WTC11 (cell line): ENCODE data around the gene GSX2. TPM values are rescaled to one million over a fixed set of nuclear protein-coding genes. Genes with fewer than 3 reads are reported as not detected.

Experiments used
- ATAC-seq: fragments of 200-7000 bp; cut with Tn5 transposase; 2 replicates; pipeline ENCODE4 v1.10.0; 2021; ENCODE audit warnings: mild to moderate bottlenecking, moderate library complexity
- CTCF ChIA-PET: fragments of 300-600 bp; sonication (Branson Sonifier 250); formaldehyde crosslinking; loops from one replicate; lab custom pipeline; 2021; ENCODE audit warnings: antibody characterized with exemption; lab: Charles Lee
- POLR2A ChIA-PET: fragments of 350-600 bp; sonication (Branson Sonifier 250); formaldehyde crosslinking; loops from one replicate; lab custom pipeline; 2021; ENCODE audit warnings: antibody characterized with exemption; lab: Charles Lee
- DNase-seq: peaks from one replicate; pipeline ENCODE4 v3.0.0; 2021; ENCODE audit warnings: low spot score
- H3K27ac Mint-ChIP-seq: 2 replicates; pipeline ENCODE4 v1.8.0; 2021; ENCODE audit warnings: mixed read lengths
- H3K27me3 Mint-ChIP-seq: 2 replicates; pipeline ENCODE4 v1.8.0; 2021; ENCODE audit warnings: low read depth, mild to moderate bottlenecking, moderate library complexity, mixed read lengths
- H3K36me3 Mint-ChIP-seq: 2 replicates; pipeline ENCODE4 v1.8.0; 2021; ENCODE audit warnings: mixed read lengths
- H3K4me1 Mint-ChIP-seq: 2 replicates; pipeline ENCODE4 v1.8.0; 2022; ENCODE audit warnings: mixed read lengths
- H3K4me3 Mint-ChIP-seq: 2 replicates; pipeline ENCODE4 v1.8.0; 2021; ENCODE audit warnings: mild to moderate bottlenecking, moderate library complexity, mixed read lengths
- H3K9me3 Mint-ChIP-seq: 2 replicates; pipeline ENCODE4 v1.8.0; 2021; ENCODE audit warnings: mixed read lengths
- CDX4 ChIP-seq: fragments of 250-450 bp; sonication (Bioruptor Pico); IDR thresholded peaks from 2 replicates; pipeline ENCODE4 v1.9.0; 2021; ENCODE audit warnings: moderate library complexity, mild to moderate bottlenecking, inconsistent platforms, borderline replicate concordance
- CTCF ChIP-seq: fragments of 200-600 bp; IDR thresholded peaks from 2 replicates; pipeline ENCODE4 v1.8.0; 2022; ENCODE audit warnings: antibody characterized with exemption
- E2F5 ChIP-seq: sonication (generic); formaldehyde crosslinking; IDR thresholded peaks from 2 replicates; pipeline ENCODE4 v1.8.1; 2022; ENCODE audit warnings: mild to moderate bottlenecking, moderate library complexity, missing genetic modification reagents
- ERG ChIP-seq: fragments of 250-450 bp; sonication (Bioruptor Pico); IDR thresholded peaks from 2 replicates; pipeline ENCODE4 v1.8.0; 2021; ENCODE audit warnings: mild to moderate bottlenecking
- FOXP1 ChIP-seq: sonication (generic); formaldehyde crosslinking; IDR thresholded peaks from 2 replicates; pipeline ENCODE4 v1.8.0; 2022; ENCODE audit warnings: missing genetic modification reagents, mild to moderate bottlenecking, moderate library complexity, borderline replicate concordance
- GABPB1 ChIP-seq: sonication (generic); formaldehyde crosslinking; IDR thresholded peaks from 2 replicates; pipeline ENCODE4 v1.8.1; 2023; ENCODE audit warnings: mild to moderate bottlenecking, missing genetic modification reagents
- MAX ChIP-seq: sonication (generic); formaldehyde crosslinking; IDR thresholded peaks from 2 replicates; pipeline ENCODE4 v1.8.0; 2022; ENCODE audit warnings: mild to moderate bottlenecking, missing genetic modification reagents
- NFE2L1 ChIP-seq: sonication (generic); formaldehyde crosslinking; IDR thresholded peaks from 2 replicates; pipeline ENCODE4 v1.8.1; 2023; ENCODE audit warnings: missing genetic modification reagents
- NR3C1 ChIP-seq: sonication (generic); formaldehyde crosslinking; conservative IDR thresholded peaks from 2 replicates; pipeline ENCODE4 v1.8.1; 2023; ENCODE audit warnings: low read depth, mild to moderate bottlenecking, missing genetic modification reagents
- SMAD3 ChIP-seq: sonication (generic); formaldehyde crosslinking; IDR thresholded peaks from 2 replicates; pipeline ENCODE4 v1.8.0; 2022; ENCODE audit warnings: missing genetic modification reagents, mild to moderate bottlenecking, borderline replicate concordance
- SOX15 ChIP-seq: fragments of 250-450 bp; sonication (Bioruptor Pico); IDR thresholded peaks from 2 replicates; pipeline ENCODE4 v1.9.0; 2021; ENCODE audit warnings: mild to moderate bottlenecking
- ZNF317 ChIP-seq: sonication (generic); formaldehyde crosslinking; IDR thresholded peaks from 2 replicates; pipeline ENCODE4 v1.8.1; 2023; ENCODE audit warnings: low read depth, mild to moderate bottlenecking, moderate library complexity, missing genetic modification reagents, borderline replicate concordance
- ZNF416 ChIP-seq: fragments of 250-450 bp; sonication (Bioruptor Pico); IDR thresholded peaks from 2 replicates; pipeline ENCODE4 v1.9.0; 2021; ENCODE audit warnings: mild to moderate bottlenecking, inconsistent platforms
- ZNF423 ChIP-seq: fragments of 250-450 bp; sonication (Bioruptor Pico); IDR thresholded peaks from 2 replicates; pipeline ENCODE4 v2.1.2; 2022; ENCODE audit warnings: mild to moderate bottlenecking, moderate library complexity
- ZNF671 ChIP-seq: fragments of 250-450 bp; sonication (Bioruptor Pico); IDR thresholded peaks from 2 replicates; pipeline ENCODE4 v1.8.0; 2021; ENCODE audit warnings: mild to moderate bottlenecking
- ZSCAN18 ChIP-seq: fragments of 250-450 bp; sonication (Bioruptor Pico); IDR thresholded peaks from 2 replicates; pipeline ENCODE4 v2.1.2; 2022; ENCODE audit warnings: mild to moderate bottlenecking, moderate library complexity
- total RNA-seq: library from RNA; stranded (reverse); gene quantifications from 3 replicates; pipeline ENCODE4 v1.2.3, GENCODE V29; 2021

The GSX2 gene
- total RNA-seq, 1 experiment from 2014 or later = not detected

- TF ChIP-seq E2F5 = no peak
- no peak for TF ChIP-seq ZNF423 (CRISPR knock-in tag)
- no peak for TF ChIP-seq NR3C1
- no peak for TF ChIP-seq ZNF671
- TF ChIP-seq SMAD3 (CRISPR knock-in tag) = no peak
- TF ChIP-seq ZNF317 = no peak
- no peak for TF ChIP-seq NFE2L1 (CRISPR knock-in tag)
- no peak for TF ChIP-seq SOX15 (CRISPR knock-in tag)
Observed at GRCh38 chr4:54090404-54090803, 9.6 kb upstream of the GSX2 start (continued).

- DNase-seq (no peak), ATAC-seq (peak; percentile 56)
- TF ChIP-seq ERG (CRISPR knock-in tag) (no peak), CDX4 (CRISPR knock-in tag) (no peak), NR3C1 (no peak), ZSCAN18 (no peak), CTCF (no peak), GABPB1 (CRISPR knock-in tag) (0 out of 2 replicates have a peak, but pooled peaks have one; percentile 2)
- no peaks in the 10 kb centered on the region for H3K9me3 Mint-ChIP-seq
- no peak overlapping the region for H3K27ac Mint-ChIP-seq
- ChIA-PET CTCF (interaction anchor here (0.7 to 0.9 kb wide), 2 partner anchors 9 to 142 kb away, joined by 3 read pairs; partner anchors contain the start of gene GSX2), POLR2A (no interaction called here)
- peaks cover 46% of the 10 kb centered on the region for H3K4me1 Mint-ChIP-seq
- no peaks in the 10 kb centered on the region for H3K36me3 Mint-ChIP-seq
- H3K27me3 Mint-ChIP-seq = peaks cover 88% of the 10 kb centered on the region
- H3K4me3 Mint-ChIP-seq = peak overlapping the region; percentile 80
Observed at GRCh38 chr4:54090804-54091623, 8.9 kb upstream of the GSX2 start.

- Mint-ChIP-seq H3K27ac (no peak overlapping the region), H3K4me1 (peaks cover 54% of the 10 kb centered on the region), H3K36me3 (no peaks in the 10 kb centered on the region), H3K4me3 (peak overlapping the region; percentile 80), H3K27me3 (peaks cover 88% of the 10 kb centered on the region), H3K9me3 (no peaks in the 10 kb centered on the region)
- no peak for DNase-seq
- ATAC-seq = peak; percentile 21
- TF ChIP-seq MAX (CRISPR knock-in tag) = 0 out of 2 replicates have a peak, but pooled peaks have one; percentile 46
- TF ChIP-seq FOXP1 (CRISPR knock-in tag) = no peak
- TF ChIP-seq ZNF416 (CRISPR knock-in tag) = no peak
- POLR2A ChIA-PET = no interaction called here
- CTCF ChIA-PET = interaction anchor here (0.7 to 0.9 kb wide), 2 partner anchors 8 to 141 kb away, joined by 3 read pairs; partner anchors contain the start of gene GSX2
Observed at GRCh38 chr4:54091637-54092404, 8.1 kb upstream of the GSX2 start.
